ENCODE results near the gene SLC39A7. TPM values are rescaled to one million over a fixed set of nuclear protein-coding genes. Genes with fewer than 3 reads are reported as not detected.

SLC39A7 gene
- total and polyA plus RNA-seq, 2 of the 13 experiments (the other 11 are each of a cell fraction or from before 2014, with no cell fraction given), result 142 to 229 TPM

GRCh38 chr6:33208091-33208967 lies 7.7 kb downstream of the SLC39A7 start, which contains the start of gene RING1 (continued):
- TF ChIP-seq HNRNPLL (IDR thresholded peaks at IDR 0.05; ENCODE audit: low read depth, low read length, poor library complexity, severe bottlenecking) (peak; percentile 66), ZNF644 (CRISPR knock-in tag; IDR thresholded peaks at IDR 0.05; ENCODE audit: low read depth) (no peak), ZNF713 (CRISPR knock-in tag; IDR thresholded peaks at IDR 0.05) (0 out of 2 replicates have a peak, but pooled peaks have one; percentile 28), SRSF1 (optimal IDR thresholded peaks at IDR 0.05; ENCODE audit: low read depth, low read length) (peak; percentile 82), MED8 (CRISPR knock-in tag; IDR thresholded peaks at IDR 0.05; ENCODE audit: insufficient replicate concordance) (peak; percentile 33), ZMAT5 (CRISPR knock-in tag; IDR thresholded peaks at IDR 0.05; ENCODE audit: borderline replicate concordance, low read depth) (no peak), NR2F1 (CRISPR knock-in tag; IDR thresholded peaks at IDR 0.05) (peak in 1 of 2 experiments; percentile 26; a peak in 1 of 4 replicates), ZNF550 (CRISPR knock-in tag; IDR thresholded peaks at IDR 0.05; ENCODE audit: borderline replicate concordance) (no peak), MATR3 (CRISPR knock-in tag; IDR thresholded peaks at IDR 0.05) (no peak), LCORL (IDR thresholded peaks at IDR 0.05) (no peak), LCORL (CRISPR knock-in tag; IDR thresholded peaks at IDR 0.05) (peak; percentile 52), ZNF253 (CRISPR knock-in tag; IDR thresholded peaks at IDR 0.05; ENCODE audit: borderline replicate concordance) (0 out of 2 replicates have a peak, but pooled peaks have one; percentile 36), IRF1 (CRISPR knock-in tag; IDR thresholded peaks at IDR 0.05; ENCODE audit: low read depth) (no peak), ZFP37 (CRISPR knock-in tag; IDR thresholded peaks at IDR 0.05; ENCODE audit: borderline replicate concordance) (no peak), HOXA5 (CRISPR knock-in tag; IDR thresholded peaks at IDR 0.05) (peak; percentile 94), ZNF343 (CRISPR knock-in tag; IDR thresholded peaks at IDR 0.05) (no peak), USF2 (IDR thresholded peaks at IDR 0.05; ENCODE audit: low read depth, low read length) (no peak), USF2 (CRISPR knock-in tag; IDR thresholded peaks at IDR 0.05; ENCODE audit: borderline replicate concordance) (no peak), TMF1 (CRISPR knock-in tag; IDR thresholded peaks at IDR 0.05; ENCODE audit: low read depth) (peak; percentile 79; the same call in 1 of the 2 replicates), HDAC2 (CRISPR knock-in tag; IDR thresholded peaks at IDR 0.05) (peak; percentile 86)
- TF ChIP-seq, protein P1, sequence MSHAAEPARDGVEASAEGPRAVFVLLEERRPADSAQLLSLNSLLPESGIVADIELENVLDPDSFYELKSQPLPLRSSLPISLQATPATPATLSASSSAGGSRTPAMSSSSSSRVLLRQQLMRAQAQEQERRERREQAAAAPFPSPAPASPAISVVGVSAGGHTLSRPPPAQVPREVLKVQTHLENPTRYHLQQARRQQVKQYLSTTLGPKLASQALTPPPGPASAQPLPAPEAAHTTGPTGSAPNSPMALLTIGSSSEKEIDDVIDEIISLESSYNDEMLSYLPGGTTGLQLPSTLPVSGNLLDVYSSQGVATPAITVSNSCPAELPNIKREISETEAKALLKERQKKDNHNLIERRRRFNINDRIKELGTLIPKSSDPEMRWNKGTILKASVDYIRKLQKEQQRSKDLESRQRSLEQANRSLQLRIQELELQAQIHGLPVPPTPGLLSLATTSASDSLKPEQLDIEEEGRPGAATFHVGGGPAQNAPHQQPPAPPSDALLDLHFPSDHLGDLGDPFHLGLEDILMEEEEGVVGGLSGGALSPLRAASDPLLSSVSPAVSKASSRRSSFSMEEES (CRISPR knock-in tag; IDR thresholded peaks at IDR 0.05), result no peak; the same call in 1 of the 2 replicates
- TF ChIP-seq, protein P2, sequence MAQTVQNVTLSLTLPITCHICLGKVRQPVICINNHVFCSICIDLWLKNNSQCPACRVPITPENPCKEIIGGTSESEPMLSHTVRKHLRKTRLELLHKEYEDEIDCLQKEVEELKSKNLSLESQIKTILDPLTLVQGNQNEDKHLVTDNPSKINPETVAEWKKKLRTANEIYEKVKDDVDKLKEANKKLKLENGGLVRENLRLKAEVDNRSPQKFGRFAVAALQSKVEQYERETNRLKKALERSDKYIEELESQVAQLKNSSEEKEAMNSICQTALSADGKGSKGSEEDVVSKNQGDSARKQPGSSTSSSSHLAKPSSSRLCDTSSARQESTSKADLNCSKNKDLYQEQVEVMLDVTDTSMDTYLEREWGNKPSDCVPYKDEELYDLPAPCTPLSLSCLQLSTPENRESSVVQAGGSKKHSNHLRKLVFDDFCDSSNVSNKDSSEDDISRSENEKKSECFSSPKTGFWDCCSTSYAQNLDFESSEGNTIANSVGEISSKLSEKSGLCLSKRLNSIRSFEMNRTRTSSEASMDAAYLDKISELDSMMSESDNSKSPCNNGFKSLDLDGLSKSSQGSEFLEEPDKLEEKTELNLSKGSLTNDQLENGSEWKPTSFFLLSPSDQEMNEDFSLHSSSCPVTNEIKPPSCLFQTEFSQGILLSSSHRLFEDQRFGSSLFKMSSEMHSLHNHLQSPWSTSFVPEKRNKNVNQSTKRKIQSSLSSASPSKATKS (CRISPR knock-in tag; IDR thresholded peaks at IDR 0.05), result no peak
